Hepatocyte (in vitro differentiated cells): ENCODE results near the gene AGXT2.

Source experiments
- EZH2 ChIP-seq: fragments of 200-600 bp; sonication (generic); IDR thresholded peaks from 2 replicates; pipeline ENCODE4 v1.6.1; 2016; ENCODE audit warnings: antibody characterized with exemption, mild to moderate bottlenecking, borderline replicate concordance
- TF ChIP-seq, protein P1 (sequence below): fragments of 200-600 bp; sonication (generic); IDR thresholded peaks from 2 replicates; pipeline ENCODE4 v1.5.1; 2016; ENCODE audit warnings: antibody characterized with exemption, mild to moderate bottlenecking; ENCODE audit not compliant: poor library complexity

DNA sequence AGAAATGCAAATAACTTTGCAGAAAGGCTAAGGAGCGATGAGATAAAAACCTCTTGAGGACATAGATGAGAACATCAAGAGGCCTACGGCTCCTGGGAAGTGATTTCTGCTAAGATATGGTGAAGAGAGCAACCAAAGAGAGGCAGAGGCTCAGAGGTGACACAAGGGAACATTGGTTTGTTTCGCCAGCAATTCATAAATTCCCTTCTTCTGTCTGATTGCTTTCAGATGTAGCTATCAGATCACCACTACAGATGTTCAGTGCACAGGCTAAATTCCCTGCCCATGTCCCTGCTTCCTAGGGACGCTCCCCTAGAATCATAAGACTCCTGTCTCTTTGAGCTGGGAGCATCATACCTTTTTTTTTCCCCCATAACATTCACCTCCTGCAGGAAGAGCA lies 11.2 kb downstream of the AGXT2 start:
- TF ChIP-seq, protein P1, sequence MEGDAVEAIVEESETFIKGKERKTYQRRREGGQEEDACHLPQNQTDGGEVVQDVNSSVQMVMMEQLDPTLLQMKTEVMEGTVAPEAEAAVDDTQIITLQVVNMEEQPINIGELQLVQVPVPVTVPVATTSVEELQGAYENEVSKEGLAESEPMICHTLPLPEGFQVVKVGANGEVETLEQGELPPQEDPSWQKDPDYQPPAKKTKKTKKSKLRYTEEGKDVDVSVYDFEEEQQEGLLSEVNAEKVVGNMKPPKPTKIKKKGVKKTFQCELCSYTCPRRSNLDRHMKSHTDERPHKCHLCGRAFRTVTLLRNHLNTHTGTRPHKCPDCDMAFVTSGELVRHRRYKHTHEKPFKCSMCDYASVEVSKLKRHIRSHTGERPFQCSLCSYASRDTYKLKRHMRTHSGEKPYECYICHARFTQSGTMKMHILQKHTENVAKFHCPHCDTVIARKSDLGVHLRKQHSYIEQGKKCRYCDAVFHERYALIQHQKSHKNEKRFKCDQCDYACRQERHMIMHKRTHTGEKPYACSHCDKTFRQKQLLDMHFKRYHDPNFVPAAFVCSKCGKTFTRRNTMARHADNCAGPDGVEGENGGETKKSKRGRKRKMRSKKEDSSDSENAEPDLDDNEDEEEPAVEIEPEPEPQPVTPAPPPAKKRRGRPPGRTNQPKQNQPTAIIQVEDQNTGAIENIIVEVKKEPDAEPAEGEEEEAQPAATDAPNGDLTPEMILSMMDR = no peak
- TF ChIP-seq EZH2 = no peak
